ENCODE data around the gene AASDHPPT.
"Not testable (repeated sequence)": the region's sequence is repeated elsewhere in the genome, so short reads cannot be mapped to it uniquely, and the experiment has no call there.

Gene AASDHPPT, protein sequence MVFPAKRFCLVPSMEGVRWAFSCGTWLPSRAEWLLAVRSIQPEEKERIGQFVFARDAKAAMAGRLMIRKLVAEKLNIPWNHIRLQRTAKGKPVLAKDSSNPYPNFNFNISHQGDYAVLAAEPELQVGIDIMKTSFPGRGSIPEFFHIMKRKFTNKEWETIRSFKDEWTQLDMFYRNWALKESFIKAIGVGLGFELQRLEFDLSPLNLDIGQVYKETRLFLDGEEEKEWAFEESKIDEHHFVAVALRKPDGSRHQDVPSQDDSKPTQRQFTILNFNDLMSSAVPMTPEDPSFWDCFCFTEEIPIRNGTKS

DNA sequence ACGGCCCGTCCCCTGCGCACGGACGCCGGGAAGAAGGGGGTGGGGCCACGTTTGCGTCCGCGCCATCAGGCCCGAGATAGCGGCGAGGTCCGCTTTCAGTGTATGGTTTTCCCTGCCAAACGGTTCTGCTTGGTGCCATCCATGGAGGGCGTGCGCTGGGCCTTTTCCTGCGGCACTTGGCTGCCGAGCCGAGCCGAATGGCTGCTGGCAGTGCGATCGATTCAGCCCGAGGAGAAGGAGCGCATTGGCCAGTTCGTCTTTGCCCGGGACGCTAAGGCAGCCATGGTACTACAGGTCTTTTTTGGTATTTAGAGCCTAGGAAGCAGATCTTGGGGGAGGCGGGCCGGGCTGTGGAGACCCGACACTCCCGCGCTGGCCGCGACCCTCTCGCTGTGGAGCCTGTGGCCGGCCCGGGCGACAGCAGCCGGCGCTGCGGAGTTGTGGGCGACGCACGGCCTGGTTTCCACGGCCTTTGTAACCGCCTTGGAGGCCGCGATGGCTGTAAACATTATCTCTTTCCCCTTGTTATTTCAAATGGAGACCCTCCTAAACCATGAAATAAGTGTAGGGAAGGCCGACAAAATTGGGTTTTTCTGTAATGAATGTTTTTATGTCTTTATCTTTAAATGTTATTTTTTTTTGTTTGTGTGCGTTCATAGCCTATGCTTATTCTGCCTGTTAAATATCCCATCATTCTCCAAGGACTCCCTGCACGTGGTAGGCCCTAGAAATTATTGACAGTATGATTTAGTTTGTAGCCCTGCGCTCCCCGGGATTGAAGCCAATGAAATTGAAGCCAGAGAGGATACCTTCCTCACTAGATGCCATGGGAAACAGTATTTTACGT is at the start of gene AASDHPPT:
AASDHPPT (plus strand) TSS at position 54 of the 847 bp plus-strand sequence; CDS start at position 103, 49 bp downstream.
- ATAC-seq = peak; percentile 5 to 6

DNA sequence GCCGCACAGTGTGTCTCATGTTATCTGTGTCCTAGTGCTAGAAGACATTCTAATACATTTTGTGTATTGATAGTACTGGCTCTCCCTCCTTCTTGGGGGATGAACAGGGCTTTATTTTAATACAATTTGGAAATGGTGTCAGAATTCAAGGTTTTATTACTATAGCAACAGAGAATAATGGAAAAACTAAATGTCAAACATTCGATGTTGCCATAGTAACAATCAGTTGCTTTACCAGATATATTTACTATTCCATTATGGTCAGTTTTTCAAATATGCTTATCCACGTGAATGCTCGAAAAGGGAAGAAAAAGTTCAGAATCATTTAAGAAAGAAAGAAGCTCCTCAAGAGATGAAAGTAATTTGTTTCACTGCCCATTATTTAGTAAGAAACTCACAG is 46.9 kb upstream of the AASDHPPT start:
- no peak for ATAC-seq

DNA sequence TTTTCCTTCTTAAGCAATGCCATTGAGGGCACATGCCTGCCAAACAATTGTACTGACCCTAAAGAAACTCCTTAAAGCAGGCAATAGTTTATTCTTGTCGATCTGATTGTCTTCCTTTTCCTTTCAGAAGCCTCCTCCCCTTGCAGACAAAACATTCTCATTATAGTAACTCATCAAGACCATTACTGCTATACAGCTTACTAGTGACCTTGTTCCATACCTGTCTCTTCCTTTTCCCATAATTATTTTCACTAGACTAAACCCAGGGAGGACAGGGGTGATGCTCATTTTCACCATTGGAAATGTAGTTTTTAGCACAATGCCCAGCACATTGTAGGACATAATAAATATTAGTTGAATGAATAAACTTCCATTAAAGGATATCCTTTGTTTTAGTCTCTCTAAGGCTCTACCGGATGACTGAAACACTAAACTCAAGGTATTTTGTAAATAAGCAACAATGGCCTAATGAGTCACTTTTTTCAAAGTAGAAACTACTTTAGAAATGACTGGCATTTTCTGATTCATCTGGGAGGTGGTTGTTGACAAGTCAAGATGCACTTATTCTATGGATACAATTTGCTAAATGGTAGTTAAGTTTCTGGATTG is 46.2 kb upstream of the AASDHPPT start:
- peak in 1 of 2 donors; percentile 45 for ATAC-seq

DNA sequence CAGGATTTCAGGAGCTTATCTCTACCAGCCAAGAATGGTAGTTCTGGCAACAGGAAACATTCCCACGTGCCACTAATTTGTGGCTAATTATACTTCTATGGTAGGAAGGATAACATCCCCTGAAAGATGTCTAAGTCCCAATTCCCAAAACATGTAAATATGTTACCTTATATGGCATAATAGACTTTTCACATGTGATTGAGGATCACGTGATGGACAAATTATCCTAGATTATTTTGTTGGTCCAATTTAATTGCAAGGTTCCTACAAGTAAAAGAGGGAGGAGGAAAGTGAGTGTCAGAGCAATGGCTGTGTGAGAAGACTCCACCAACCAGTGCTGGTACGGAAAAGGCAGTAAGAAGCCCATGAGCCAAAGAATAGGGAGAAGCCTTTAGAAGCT is 45.5 kb upstream of the AASDHPPT start:
- no peak for ATAC-seq

DNA sequence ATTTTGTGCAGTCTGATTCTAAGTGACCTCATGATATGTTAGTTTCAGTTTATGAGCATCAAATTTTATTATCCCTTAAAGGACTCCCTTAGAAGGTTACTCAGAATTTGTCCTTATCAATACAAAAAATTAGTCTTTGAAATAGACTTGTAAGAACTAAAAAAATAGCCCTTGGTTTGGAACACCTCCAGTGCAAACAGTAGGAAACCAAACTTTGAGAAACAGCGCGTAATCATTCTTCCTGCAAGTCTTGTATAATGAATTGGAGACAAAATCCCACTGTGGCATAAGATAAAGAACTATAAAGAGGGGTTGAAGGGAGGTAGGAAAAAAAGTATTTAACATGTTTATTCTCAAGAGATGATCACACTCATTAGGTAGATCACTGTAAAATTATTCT is 44.6 kb upstream of the AASDHPPT start:
- ATAC-seq = no peak

DNA sequence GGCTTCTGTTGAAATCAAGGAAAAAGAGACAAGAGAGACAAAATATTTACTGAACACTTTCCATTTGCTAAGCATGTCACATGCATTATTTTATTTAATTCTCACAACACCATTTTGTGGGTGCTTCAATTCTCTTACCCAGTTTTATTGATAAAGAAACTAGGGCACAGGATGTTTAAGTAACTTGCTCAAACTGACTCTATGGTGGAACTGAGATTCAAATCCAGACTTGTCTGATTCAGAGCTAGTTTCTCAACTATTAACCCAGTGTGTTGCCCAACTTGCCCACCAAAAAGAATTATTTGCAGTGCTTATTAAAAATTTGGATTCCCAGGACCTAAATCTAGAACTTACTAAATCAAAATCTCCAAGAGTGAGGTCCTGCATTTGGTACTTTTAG is 33.9 kb upstream of the AASDHPPT start:
- ATAC-seq = no peak

DNA sequence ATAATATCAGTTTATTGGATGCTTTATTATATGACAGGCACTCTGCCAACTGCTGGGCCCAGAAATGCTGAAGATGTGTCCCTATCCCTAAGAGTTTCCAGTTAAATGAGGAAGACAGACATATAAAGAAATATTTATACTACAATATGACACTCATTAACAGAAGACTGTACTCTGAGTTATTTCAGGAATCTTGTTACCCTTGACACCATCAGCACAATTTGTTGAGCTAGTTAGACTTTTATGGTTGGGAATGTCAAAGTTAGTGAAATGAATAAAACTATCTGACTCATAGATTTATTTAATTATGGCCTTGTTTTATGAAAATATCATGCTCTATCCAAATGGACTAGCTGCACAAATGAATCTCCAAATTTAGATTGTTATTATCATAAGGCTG is 29.8 kb upstream of the AASDHPPT start:
- ATAC-seq = no peak

DNA sequence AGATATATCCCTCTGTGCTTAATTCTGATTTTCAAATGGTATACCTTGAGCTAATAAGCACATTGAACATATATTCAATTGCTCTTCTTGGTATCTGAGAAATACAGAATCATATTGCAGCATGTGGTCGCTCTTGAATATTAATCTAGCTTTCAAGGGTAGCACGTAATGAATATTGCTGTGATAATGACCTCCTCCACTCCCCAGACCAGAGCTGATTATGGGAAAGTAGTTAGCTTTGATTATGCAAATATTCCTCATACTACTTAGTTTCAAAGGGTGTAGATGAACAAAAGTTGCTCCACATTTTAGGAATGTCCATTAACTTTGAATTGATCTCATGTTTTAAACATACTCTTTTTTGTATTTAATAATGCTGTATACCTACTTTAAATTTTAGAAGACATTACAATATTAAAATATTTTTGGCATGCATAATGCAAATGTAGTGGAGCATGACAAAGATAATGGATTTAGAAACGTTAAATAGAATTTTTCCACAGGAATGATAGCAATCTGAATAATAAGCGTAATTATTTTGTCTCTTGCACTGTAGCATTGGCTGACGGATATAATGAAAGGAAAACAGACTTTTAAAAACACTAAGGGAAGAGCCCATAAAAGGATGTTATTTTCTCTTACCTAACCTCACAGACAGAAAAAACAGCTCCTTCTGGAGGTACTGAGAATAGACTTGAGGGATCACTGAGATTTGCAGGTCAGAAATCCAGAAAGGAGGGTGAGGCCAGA is 27.6 kb upstream of the AASDHPPT start:
- no peak for ATAC-seq

DNA sequence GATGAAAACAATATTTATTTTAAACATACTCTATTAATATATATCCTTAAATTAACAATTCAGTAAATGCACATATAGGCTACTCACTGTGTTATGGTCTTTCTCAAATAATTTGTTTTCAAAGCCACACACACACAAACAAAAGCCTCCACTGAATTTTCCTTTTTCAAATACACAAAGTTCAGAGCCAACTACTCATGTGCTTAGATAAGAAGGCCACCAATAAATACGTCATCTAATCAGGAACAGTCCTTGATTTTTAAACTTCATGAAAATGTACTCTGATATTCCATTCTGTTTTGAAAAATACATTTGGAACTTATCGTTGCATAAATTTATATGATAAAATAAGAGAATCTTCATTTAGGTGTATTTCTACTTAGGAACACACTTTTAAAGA is 26.4 kb upstream of the AASDHPPT start:
- no peak for ATAC-seq

DNA sequence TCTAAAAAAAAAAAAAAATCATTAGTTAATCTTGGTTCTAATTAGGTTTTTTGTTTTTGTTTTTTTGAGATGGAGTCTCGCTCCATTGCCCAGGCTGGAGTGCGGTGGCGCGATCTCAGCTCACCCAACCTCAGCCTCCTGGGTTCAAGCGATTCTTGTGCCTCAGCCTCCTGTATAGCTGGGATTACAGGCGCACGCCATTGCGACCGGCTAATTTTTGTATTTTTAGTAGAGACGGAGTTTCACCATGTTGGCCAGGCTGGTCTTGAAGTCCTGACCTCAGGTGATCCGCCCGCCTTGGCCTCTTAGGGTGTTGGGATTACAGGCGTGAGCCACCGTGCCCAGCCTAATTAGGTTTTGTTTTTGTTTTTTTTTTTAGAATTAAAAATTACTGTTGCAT is 19.1 kb upstream of the AASDHPPT start:
- ATAC-seq = not testable (repeated sequence)

DNA sequence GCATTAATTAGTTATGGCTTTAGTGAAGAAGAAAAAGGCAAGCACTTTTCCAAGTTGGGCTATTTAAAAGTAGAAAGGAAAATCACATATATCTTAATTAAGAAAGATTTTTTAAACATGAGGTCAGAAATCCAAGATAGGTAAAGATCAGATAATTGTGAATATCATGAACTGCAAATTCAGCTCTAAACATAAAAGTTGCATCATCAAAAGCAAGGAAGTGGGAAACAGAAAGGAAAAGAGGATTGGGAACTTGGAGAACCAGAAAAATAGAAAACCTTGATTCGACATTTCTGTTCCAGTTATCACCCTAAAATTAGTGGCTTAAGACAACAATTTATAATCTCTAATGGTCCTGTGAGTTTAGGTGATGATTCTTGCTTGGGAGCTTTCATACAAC is 17.8 kb upstream of the AASDHPPT start:
- ATAC-seq = no peak

DNA sequence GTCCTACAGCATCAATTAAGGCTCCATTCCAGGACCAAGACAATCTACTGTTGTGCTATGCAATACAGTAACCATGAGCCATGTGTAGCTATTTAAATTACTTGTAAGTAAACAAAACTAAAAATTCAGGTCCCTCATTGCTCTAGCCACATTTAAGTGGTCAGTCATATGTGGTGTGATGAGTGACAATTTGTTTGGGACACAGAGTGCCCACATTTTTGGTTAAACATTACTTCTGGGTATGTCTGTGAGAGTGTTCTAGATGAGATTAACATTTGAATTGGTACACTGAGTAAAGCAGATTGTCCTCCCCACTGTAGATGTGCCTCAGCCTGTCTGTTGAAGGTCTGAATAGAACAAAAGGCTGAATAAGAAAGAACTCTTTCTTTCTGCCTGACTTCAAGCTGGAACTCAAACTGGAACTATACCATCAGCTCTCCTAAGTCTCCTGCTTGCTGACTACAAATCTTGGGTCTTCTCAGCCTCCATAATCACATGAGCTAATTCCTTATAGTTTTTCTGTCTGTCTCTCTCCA is 16.1 kb upstream of the AASDHPPT start:
- ATAC-seq = no peak

DNA sequence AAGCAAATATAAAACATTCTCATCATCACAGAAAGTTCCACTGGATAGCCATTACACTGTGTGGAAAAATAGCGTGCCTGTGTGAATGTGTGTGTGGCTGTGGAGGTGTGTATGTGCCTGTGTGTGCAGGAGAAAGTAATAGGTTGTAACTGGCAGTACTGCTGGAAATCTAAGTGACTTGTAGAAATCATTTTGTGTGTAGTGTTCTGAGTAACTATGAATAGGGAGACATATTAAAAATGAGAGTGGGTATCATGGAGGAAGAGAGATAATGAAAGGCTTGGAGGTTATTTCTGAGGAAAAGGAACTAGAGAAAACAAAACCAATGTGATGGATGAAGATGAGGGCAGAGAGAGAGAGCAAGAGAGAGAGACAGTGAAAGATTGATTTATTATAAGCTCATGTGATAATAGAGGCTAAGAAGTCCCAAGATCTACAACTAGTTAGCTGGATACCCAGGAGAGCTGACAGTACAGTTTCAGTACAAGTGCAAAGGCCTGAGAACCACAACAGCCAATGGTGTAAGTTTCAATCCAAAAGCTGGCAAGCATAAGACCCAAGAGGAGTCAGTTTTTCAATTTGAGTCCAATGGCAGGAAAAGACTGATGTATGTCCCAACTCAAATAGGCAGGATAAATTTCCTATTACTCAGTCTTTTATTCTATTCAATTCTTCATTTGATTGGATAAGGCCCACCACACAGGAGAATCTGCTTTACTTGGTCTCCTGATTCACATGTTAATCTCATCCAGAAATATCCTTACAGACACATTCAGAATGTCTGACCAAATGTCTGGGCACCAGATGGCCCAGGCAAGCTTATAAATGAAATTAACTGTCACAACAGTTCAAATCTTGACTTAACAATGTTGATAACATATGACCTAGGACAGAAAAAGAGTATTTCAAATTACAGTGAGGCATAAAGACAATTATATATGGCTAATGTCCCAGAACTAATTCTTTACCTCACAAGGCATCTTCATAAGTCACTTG is 15.2 kb upstream of the AASDHPPT start:
- no peak for ATAC-seq

DNA sequence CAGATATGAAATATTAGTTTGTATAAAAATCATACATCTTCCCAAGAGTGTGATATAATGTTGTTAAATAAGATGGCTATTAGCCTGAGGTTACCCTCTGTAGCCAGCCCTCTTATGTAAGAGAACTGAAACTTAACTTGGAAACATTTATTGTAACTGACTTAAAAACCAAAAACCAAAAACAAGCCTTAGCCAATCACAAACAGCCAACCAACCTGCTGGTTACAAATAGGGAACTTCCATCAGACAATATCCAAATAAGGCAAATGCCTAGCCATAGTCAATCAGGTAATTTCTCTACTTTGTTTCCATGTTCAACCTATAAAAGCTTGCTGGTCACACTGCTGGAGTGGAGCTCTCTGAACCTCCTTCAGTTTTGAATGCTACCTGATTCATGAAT is 14.5 kb upstream of the AASDHPPT start:
- ATAC-seq = peak; percentile 51 to 64

DNA sequence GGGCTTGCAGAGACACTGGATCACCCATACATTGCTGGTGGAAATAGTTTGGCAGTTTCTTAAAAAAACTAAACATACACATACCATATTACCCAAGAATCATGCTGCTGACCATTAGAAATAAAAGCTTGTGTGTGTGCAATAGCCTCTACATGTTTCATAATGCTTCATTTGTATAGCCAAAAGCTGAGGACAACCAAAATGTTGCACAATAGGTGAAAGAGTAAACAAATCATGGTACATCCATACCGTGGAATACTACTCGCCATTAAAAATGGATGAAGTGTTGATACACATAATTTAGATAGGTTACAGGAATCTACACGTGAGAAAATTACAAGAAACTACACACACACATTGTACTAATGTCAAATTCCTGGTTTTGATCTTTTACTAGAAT is 6.9 kb upstream of the AASDHPPT start:
- ATAC-seq = no peak

DNA sequence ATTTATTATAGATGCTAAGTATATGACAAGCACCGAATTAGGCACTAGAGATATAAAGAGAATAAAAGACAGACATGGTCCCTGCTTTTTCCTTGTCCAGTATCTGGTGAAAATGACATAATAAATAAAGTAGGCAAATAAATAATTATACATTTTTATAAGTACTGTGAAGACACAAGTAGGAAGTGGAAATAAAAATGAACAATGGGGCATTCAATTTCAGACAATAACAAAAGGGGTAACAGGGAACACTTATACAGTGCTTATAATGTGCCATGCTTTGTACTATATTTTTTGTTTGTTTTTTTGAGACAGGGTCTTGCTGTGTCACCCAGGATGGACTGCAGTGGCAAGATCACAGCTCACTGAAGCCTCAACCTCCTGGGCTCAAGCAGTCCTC is 4.7 kb upstream of the AASDHPPT start:
- no peak for ATAC-seq

DNA sequence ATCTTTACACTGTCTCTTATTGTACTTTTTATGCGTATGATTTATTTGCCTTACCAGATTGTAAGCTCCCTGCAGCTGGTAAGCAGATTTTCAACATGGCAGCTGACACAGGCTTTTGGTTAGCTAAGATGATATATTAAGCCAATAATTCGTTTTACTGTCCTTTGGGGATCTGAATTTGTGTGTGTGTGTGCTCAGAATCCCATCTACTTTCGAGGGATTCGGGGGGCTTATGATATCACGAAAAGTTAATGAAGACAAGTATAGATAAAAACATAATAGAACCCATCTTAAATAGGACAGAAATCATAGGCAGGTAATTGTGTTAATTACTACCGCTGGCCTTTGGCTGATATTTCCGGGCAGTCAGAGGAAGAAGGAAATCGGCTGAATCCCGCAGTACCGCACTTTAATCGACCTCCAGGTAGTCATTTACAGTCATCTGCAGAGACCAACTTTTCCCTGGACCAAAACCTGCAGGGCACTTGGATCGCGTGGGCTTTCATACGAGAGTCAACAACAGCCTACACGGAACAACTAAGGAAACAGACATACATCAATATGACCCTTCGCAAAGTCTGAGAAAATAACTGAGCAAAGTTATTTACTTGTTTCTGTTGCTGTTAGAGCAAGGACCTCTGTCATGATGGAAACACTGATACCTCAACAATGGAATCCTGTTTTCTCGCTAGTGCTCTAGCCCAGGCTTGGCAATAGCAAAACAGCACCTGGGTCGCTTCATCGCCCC is 1.1 kb upstream of the AASDHPPT start:
- ATAC-seq = no peak

DNA sequence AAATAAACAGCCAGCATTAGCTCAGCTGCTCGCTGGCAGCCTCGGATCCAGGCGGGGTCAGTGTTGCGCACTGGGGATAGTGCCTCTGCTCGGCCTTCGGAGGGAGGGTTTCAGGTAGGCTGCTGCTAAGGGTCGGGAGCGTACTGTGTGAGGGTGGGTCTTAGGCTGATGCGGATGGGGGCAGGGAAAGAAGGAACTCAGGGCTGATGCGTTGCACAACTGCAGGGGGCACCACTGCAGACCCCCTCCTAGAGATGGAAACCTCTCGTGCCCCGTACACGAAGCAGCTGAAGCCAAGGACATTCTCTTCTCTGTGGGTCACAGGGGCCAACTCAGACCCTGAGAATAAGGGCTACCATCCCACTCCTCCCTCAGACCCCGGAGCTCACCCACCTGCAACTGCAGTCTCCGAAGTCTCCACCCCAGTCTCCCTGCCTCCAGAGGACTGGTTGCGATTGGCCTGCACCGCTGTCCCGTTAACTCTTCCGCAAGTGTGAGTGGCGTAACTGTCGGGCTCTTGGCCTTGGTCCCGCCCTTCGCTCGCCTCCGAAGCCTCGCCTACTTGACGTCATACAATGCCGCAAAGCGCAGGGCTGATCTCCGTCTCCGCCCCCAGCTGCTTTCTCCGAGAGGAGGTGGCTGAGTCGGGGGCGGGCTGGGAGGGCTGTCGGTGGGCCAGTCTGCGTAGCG is 398 bp upstream of the AASDHPPT start, which contains the start of gene KBTBD3:
KBTBD3 (minus strand) TSS at position 429 of the 690 bp plus-strand sequence. CDS start 18,250 bp downstream, outside the sequence.
- ATAC-seq = peak; percentile 95 to 96

DNA sequence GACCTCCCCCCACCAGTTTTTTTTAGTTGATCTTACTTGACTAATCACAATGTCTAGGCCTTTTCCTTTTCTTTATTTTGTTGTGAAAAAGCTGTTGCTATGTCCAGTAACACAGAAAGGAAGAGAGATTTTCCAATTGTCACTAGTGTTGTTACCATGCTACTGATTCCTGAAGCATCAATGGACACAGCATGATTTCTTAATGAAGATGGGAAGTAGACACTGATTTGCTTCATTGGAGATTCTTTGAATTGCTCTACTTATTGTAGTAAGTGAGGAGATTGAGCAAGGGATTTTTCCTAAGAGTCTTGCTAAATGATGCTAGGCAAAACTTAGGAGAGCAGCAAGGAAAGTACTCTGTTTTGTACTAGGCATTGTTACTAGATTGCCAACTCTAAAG is 4.6 kb downstream of the AASDHPPT start:
- ATAC-seq = no peak

DNA sequence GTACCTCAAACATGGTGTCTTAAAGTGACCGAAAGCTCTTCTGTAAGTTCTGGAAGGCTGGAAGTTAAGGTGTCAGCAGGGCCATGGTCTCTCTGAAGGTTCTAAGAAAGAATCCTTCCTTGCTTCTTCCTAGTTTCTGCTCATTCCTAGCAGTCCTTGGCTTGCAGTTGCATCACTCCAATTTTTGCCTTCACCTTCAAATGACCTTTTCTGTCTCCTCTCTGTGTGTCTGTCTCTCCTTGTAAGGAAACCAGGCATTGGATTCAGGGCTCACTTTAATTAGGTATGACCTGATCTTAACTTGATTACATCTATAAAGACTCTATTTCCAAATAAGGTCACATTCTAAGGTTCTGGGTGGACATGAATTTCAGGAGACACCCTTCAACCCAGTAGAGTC is 8.7 kb downstream of the AASDHPPT start:
- ATAC-seq = no peak
